Measurements from ENCODE around the gene SLC17A4. TPM values are rescaled to one million over a fixed set of nuclear protein-coding genes. Genes with fewer than 3 reads are reported as not detected.

SLC17A4 gene
- total and polyA plus RNA-seq, 2 experiments from 2014 or later, result not detected

DNA sequence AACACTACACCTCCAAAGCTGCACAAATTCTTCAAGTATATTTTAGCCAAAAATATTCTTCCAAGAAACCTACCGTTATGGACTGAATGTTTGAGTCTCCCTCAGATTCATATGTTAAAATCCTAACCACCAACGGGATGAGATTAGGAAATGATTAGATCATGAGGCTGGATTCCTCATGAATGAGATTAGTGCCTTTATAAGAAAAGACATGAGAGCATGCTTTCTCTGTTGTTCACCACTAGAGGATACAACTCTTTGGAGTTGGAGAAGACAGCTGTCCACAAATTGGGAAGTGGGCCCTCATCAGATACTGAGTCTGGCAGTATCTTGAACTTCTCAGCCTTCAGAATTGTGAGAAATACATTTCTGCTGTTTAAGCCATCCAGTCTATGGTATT is 7.1 kb upstream of the SLC17A4 start:
- TF ChIP-seq JUNB (IDR thresholded peaks at IDR 0.05; ENCODE audit: unreplicated experiment) (no peak), REST (IDR thresholded peaks at IDR 0.05; ENCODE audit: unreplicated experiment) (no peak), NANOG (IDR thresholded peaks at IDR 0.05; ENCODE audit: borderline replicate concordance) (no peak), EZH2phosphoT487 (IDR thresholded peaks at IDR 0.05; ENCODE audit: unreplicated experiment) (no peak), STAT1 (IDR thresholded peaks at IDR 0.05; ENCODE audit: unreplicated experiment) (no peak), POLR2AphosphoS5 (IDR thresholded peaks at IDR 0.05; ENCODE audit: low read depth) (no peak), CREB1 (CRISPR knock-in tag; IDR thresholded peaks at IDR 0.05; ENCODE audit: low read depth) (no peak), ZNF462 (CRISPR knock-in tag; IDR thresholded peaks at IDR 0.05) (no peak), ETS1 (IDR thresholded peaks at IDR 0.05) (no peak), ZNF114 (CRISPR knock-in tag; IDR thresholded peaks at IDR 0.05) (no peak), EZH2 (IDR thresholded peaks at IDR 0.05; ENCODE audit: low read depth, unreplicated experiment) (no peak), ZNF331 (CRISPR knock-in tag; IDR thresholded peaks at IDR 0.05; ENCODE audit: low read depth) (no peak)
- TF ChIP-seq, protein P1, sequence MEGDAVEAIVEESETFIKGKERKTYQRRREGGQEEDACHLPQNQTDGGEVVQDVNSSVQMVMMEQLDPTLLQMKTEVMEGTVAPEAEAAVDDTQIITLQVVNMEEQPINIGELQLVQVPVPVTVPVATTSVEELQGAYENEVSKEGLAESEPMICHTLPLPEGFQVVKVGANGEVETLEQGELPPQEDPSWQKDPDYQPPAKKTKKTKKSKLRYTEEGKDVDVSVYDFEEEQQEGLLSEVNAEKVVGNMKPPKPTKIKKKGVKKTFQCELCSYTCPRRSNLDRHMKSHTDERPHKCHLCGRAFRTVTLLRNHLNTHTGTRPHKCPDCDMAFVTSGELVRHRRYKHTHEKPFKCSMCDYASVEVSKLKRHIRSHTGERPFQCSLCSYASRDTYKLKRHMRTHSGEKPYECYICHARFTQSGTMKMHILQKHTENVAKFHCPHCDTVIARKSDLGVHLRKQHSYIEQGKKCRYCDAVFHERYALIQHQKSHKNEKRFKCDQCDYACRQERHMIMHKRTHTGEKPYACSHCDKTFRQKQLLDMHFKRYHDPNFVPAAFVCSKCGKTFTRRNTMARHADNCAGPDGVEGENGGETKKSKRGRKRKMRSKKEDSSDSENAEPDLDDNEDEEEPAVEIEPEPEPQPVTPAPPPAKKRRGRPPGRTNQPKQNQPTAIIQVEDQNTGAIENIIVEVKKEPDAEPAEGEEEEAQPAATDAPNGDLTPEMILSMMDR (conservative IDR thresholded peaks at IDR 0.05; ENCODE audit: low read depth in 2 of 2), result no peak
- Histone ChIP-seq H3K9me2 (ENCODE audit: insufficient read depth) (no peaks in the 10 kb centered on the region), H3K27ac (ENCODE audit: low read depth) (no peak overlapping the region), H3F3A (replicated peaks; ENCODE audit: low read depth) (no peaks in the 10 kb centered on the region), H3K4me1 (ENCODE audit: insufficient read depth) (no peaks in the 10 kb centered on the region), H3K36me3 (ENCODE audit: insufficient read depth) (no peaks in the 10 kb centered on the region), H4K20me1 (replicated peaks; ENCODE audit: insufficient read depth) (no peaks in the 10 kb centered on the region), H3K4me2 (no peak overlapping the region), H3K79me2 (replicated peaks; ENCODE audit: insufficient read depth) (no peaks in the 10 kb centered on the region), H3K27me3 (ENCODE audit: insufficient read depth) (no peaks in the 10 kb centered on the region), H2AFZ (no peak overlapping the region), H3K4me3 (no peak overlapping the region)
- H3K4me1 Mint-ChIP-seq, result no peaks in the 10 kb centered on the region
- DNase-seq (ENCODE audit: low spot score) (no peak), ATAC-seq (no peak)
- no peak overlapping the region for H3K4me3 Mint-ChIP-seq
- no peak overlapping the region for H3K27ac Mint-ChIP-seq
- H3K27me3 Mint-ChIP-seq (ENCODE audit: insufficient read depth, low read depth, poor library complexity), result no peaks in the 10 kb centered on the region
- no peaks in the 10 kb centered on the region for H3K9me3 Mint-ChIP-seq
- no peaks in the 10 kb centered on the region for H3K36me3 Mint-ChIP-seq (ENCODE audit: low read depth)

Measured in GM23338 (cell line).